OCI-LY3 (cell line): ENCODE data around the gene HTT.

ENCODE experiments used
- H2AFZ ChIP-seq: fragments of 200-600, 300-600 bp; shearing (Covaris generic); 2 replicates; pipeline ENCODE4 v1.6.0; 2014; ENCODE audit warnings: antibody characterized with exemption, low read depth, low read length
- H3K27ac ChIP-seq: fragments of 200-600, 300-600 bp; sonication (generic); 2 replicates; pipeline ENCODE4 v1.5.1; 2014; ENCODE audit warnings: mild to moderate bottlenecking, low read length, moderate library complexity, mixed read lengths
- H3K27me3 ChIP-seq: fragments of 200-600, 300-600 bp; sonication (generic); 2 replicates; pipeline ENCODE4 v1.6.1; 2014; ENCODE audit warnings: low read depth, low read length, mixed read lengths
- H3K36me3 ChIP-seq: fragments of 200-600, 300-600 bp; sonication (generic); replicated peaks from 2 replicates; pipeline ENCODE3; 2014; ENCODE audit warnings: low read depth, low read length, mixed read lengths
- H3K4me1 ChIP-seq: fragments of 300-600, 200-600 bp; sonication (generic); 2 replicates; pipeline ENCODE4 v1.6.1; 2014; ENCODE audit warnings: low read length, mixed read lengths
- H3K4me2 ChIP-seq: fragments of 200-600, 300-600 bp; sonication (generic); 2 replicates; pipeline ENCODE4 v1.6.1; 2014; ENCODE audit warnings: low read length, mixed read lengths
- H3K4me3 ChIP-seq: fragments of 300-600, 200-600 bp; sonication (generic); 2 replicates; pipeline ENCODE4 v1.5.1; 2014; ENCODE audit warnings: antibody characterized with exemption, mild to moderate bottlenecking, low read length, moderate library complexity
- H3K79me2 ChIP-seq: fragments of 300-600, 200-600 bp; shearing (Covaris generic); 2 replicates; pipeline ENCODE4 v1.6.1; 2014; ENCODE audit warnings: mild to moderate bottlenecking, low read length, mixed read lengths
- H3K9ac ChIP-seq: fragments of 300-600, 200-600 bp; shearing (Covaris generic); 2 replicates; pipeline ENCODE4 v1.6.0; 2014; ENCODE audit warnings: mild to moderate bottlenecking, low read length, moderate library complexity
- H3K9me3 ChIP-seq: fragments of 200-600, 300-600 bp; shearing (Covaris generic); 2 replicates; pipeline ENCODE4 v1.6.1; 2014; ENCODE audit warnings: low read length, mixed read lengths; ENCODE audit not compliant: insufficient read depth
- H4K20me1 ChIP-seq: fragments of 200-600, 300-600 bp; sonication (generic); 2 replicates; pipeline ENCODE4 v1.6.1; 2016; ENCODE audit warnings: low read length, mixed read lengths; ENCODE audit not compliant: insufficient read depth
- CTCF ChIP-seq: fragments of 200-600, 300-600 bp; sonication (generic); IDR thresholded peaks from 2 replicates; pipeline ENCODE4 v1.5.1; 2014; ENCODE audit warnings: antibody characterized with exemption, low read length, low read depth
- EZH2phosphoT487 ChIP-seq: fragments of 200-600 bp; shearing (Covaris generic); IDR thresholded peaks from 2 replicates; pipeline ENCODE4 v1.6.1; 2018; ENCODE audit warnings: antibody characterized with exemption, mixed run types, low read depth

Gene HTT

GRCh38 chr4:3292571-3293400 is 218.3 kb downstream of the HTT start, which contains the start of gene RGS12:
Gene RGS12, plus strand, starts transcription at chr4:3293021. Its CDS starts 23,150 bp downstream, at chr4:3316171.
- Histone ChIP-seq H3K79me2 (no peaks in the 10 kb centered on the region), H3K9ac (peak within 1 kb of the TSS; percentile 61), H3K27me3 (peaks cover 33% of the 10 kb centered on the region), H3K36me3 (no peaks in the 10 kb centered on the region), H3K4me2 (peak within 1 kb of the TSS; percentile 89), H3K9me3 (no peaks in the 10 kb centered on the region), H4K20me1 (no peaks in the 10 kb centered on the region), H3K4me1 (peaks cover 5% of the 10 kb centered on the region; the same call in 1 of the 2 replicates), H3K4me3 (peak within 1 kb of the TSS; percentile 89), H3K27ac (no peak within 1 kb of the TSS), H2AFZ (no peak within 1 kb of the TSS)
- TF ChIP-seq EZH2phosphoT487 = no peak
- TF ChIP-seq CTCF = no peak
